ENCODE measurements around the gene ARL17B.
A peak's percentile ranks its signal among the peaks of the same experiment; 100 is the strongest.
"Not testable (repeated sequence)": the region's sequence is repeated elsewhere in the genome, so short reads cannot be mapped to it uniquely, and the experiment has no call there.

ARL17B gene

GRCh38 chr17:46287587-46287986, 74.0 kb downstream of the ARL17B start:
- not testable (repeated sequence) for DNase-seq

GRCh38 chr17:46286764-46287221, 74.8 kb downstream of the ARL17B start:
- DNase-seq = peak; percentile 89

DNA sequence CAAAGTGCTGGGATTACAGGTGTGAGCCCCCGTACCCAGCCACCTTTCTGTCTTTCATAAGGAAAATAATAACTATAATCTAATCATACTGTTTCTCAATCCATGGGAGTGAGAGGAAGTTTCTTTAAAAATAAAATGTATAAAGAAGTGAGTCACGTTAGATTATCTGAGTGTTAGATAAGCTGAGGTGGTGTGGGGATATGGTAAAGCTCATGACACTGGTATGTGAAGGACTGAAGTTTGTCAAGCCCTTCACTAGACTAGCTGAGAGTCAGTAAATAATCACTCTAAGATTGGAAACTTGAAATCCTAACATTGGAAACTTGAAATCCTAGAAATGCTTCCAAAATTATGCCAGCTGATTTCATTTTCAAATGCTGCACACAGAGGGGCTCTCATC, 76.1 kb downstream of the ARL17B start:
- not testable (repeated sequence) for DNase-seq

DNA sequence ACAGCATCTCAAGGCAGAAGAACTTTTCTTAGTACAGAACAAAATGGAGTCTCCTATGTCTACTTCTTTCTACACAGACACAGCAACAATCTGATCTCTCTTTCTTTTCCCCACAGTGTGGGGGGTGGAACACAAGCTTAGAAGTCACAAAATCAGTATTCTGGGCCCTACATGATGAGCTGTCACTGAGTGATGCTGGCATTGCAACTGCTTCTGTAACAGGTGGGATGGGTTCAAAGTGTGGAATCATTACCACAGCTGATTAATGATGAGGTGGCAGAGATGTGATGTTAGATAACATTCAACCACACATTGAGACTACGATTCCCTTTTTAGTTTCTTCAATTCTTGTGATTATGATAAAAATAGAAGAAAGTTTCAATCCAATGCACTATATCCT, 77.1 kb downstream of the ARL17B start:
- not testable (repeated sequence) for DNase-seq

- DNase-seq = not testable (repeated sequence)
These were observed 78.9 kb downstream of the ARL17B start for GRCh38 chr17:46282635-46283034.

GRCh38 chr17:46281336-46281735, 80.2 kb downstream of the ARL17B start:
- not testable (repeated sequence) for DNase-seq

DNA sequence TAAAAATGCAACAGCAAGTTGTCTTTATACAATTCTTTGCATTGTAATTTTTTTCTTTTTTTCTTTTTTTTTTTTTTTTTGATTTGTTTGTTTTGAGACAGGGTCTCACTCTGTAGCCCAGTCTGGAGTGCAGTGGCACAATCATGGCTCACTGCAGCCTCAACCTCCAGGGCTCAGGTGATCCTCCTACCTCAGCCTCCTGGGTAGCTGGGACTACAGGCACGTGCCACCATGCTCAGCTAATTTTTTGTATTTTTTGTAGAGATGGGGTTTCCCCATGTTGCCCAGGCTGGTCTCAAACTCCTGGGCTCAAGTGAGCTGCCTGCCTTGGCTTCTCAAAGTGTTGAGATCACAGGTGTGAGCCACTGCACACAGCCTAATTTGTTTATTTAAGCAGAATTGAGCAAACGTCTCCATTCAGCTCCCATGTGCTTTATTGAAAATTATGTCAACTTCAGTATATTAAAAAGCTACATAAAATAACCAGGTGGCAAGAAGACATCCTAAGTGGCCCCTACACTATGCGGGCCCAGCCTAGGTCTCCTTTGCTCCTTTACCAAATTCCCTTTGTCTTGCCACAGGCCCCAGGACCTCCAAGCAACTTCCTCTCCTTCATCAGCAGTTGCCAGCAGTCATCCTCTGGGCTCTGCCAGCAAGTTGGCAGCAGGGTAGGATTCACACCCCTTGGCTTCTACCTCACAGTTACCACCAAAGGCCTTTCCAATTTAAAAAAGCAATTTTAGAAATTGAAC, 84.7 kb downstream of the ARL17B start:
- peak; percentile 62 for DNase-seq

GRCh38 chr17:46274238-46274637, 87.3 kb downstream of the ARL17B start:
- peak; percentile 90 for DNase-seq

DNA sequence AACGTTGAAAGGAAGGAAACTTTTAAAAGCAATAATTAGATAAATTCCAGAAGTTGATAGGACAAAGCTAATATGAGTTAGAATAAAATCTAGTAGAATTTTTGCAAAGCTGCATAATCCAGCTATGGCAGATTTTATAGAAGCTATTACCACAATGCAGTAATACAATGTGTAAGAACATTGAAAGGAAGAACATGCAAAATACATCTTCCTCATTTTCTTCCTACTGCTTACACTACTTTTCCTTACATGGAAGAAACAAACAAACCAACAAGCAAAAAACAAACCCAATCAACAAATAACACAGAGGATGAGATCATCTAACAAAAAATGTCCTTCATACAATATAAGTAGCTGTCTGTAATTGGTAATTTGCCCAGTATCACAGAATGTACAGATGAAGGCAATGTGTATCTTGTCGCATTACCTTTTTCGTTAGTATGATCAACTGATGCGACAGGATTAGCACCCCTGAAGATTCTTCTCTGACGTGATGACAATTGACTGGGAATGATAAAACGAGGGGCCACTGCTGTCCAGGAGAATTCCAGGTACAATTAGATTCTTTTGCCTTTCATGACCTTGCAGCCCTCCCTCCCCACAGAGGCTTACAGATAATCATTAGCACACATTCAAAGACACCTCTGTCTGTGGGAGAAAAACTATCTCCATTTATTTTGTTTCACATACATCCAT, 87.9 kb downstream of the ARL17B start:
- DNase-seq = peak; percentile 88

- DNase-seq = no peak
These were observed 91.5 kb downstream of the ARL17B start for GRCh38 chr17:46270032-46270431.

DNA sequence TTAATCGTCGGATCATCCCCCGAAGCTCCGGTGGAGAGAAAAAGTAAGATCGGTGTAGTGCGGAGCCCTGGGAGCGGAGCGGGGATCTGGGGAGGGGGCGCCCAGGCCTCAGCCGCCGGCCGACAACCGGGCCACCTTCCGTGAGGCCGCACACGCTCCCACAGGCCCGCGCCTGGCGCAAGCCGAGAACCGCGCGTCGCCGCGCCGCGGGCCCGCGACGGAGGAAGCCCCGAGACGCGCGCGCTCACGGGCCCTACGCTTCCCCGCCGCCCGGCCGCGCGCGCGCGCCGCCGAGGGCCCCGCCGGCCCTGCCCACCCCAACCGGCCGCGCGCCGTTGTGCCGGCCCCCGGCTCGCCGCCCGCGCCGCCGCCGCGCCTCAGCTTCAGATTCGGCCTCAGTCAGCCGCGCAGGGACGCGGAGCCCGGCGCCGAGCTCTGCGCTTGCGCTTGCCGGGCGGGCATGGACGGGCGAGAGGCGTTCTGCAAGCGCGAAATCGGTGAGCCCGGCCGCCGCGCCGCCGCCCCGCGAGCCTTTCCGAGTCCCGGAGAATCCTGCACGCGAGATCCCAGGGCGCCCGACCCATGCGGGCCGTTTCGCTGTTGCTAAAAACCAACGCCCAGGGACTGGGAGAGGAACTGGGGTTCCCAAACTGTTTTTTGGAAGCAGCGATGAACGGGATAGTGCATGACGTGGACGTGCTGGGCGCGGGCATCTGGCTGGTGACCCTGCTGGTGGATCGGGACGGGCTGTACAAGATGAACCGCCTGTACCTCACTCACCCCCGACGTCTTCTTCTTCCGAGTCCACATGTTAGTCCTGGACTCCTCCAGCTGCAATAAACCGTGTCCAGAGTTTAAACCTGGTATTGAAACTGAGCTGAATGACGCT, 94.7 kb downstream of the ARL17B start:
- DNase-seq = peak; percentile 96

- DNase-seq = not testable (repeated sequence)
These were observed 95.4 kb downstream of the ARL17B start for GRCh38 chr17:46266063-46266655.

DNA sequence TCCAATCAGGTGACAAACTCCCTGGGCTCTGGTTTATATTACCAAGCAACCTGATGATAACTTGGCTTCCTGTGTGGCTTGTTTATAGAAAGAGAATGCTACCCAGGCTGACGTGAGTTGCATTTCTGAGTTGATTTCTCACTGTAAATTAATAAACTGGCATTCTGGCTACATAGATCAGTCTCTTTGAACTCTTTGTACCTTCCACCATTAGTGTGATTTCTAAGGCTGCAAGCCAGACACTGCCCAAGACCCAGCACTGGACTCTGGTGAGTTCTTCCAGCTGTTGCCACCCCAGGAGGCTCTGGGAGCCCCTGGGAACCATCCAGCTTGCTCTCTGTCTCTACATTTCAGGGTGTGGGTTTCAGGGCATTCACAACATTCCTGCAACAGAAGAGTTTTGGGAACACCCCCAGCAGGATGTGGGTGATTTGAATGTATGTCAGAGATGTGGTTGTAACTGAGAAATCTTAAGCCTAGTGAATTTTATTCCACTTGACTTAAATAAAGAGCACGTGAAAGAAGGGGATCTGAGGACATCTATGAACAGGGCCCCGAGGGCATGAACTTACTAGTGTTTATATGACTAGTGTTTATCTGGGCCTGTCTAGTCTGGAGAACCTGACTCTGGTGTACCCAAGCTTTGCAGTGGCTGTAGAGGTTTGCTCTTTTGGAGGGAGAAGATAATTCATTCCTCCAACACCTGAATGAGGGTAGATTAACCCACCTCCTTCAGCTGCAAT, 96.9 kb downstream of the ARL17B start:
- DNase-seq = no peak

DNA sequence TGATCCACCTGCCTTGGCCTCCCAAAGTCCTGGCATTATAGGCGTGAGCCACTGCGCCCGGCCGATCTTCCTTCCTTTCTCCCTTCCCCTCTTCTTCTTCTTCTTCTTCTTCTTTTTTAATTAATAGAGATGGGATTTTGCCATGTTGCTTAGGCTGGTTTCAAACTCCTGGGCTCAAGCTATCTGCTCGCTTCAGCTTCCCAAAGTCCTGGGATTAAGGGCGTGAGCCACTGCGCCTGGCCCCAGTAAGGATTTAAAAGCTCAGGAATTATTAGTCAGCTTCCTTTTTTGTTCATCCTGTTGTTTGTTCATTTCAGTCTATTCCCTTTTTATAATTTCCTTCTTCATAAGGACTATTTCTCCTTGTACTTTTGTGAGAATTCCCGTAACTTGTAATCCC, 99.3 kb downstream of the ARL17B start:
- DNase-seq = no peak

GRCh38 chr17:46259845-46260661, 101.5 kb downstream of the ARL17B start:
- DNase-seq = not testable (repeated sequence)

GRCh38 chr17:46256369-46256768, 105.2 kb downstream of the ARL17B start:
- DNase-seq = not testable (repeated sequence)

DNA sequence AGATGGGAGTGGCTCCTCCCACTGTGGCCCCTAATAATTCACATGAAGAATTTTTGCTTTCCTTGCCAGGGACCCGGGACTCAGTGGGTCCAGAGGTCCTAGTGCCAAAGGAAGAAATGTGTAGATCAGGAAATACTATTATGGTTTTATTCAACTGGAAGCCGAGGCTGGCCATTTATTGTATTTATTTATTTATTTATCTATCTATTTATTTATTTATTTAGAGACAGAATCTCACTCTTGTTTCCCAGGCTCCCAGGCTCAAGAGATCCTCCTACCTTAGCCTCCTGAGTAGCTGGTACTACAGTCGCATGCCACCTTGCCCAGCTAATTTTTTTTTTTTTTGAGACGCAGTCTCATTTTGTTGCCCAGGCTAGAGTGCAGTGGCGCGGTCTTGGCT, 107.4 kb downstream of the ARL17B start:
- DNase-seq = not testable (repeated sequence)

DNA sequence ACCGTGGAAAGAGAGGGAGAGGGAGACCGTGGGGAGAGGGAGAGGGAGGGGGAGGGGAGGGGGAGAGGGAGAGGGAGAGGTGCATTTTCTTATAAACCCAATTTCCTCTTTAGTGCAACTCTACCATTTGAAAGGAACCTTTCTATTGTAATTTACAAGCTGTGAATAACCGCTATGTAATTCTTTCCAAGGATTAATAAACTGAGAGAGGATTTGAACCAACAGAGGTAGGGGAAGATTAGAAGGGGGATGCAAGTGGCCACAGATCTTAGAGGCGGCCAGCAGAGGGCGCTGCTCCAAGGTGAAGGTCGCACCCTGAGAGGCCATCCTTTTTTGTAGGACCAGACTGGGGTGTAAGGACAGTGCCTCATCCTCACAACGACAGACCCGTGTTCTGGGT, 107.8 kb downstream of the ARL17B start:
- DNase-seq = not testable (repeated sequence)

- DNase-seq = not testable (repeated sequence)
These were observed 108.8 kb downstream of the ARL17B start for GRCh38 chr17:46252804-46253203.

DNA sequence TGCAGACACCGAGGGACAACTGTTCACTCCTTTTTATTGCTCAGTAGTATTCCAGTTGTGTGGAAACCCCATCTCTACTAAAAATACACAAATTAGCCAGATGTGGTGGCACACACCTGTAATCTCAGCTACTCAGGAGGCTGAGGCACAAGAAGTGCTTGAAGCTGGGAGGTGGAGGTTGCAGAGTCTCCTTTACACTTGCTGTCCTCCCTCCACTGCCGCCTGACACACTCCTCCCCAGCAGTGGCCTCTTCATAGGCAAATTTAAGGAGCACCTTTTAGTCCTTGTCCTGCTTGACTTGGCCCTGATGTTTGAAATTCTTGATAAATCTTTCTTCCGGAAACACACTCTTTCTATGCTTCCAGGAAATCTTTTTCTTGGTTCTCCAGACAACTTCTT, 112.4 kb downstream of the ARL17B start:
- DNase-seq = not testable (repeated sequence)
